LNCaP clone FGC (cell line): ENCODE data around the gene MDFIC.

Experiments
- DNase-seq: peaks from one replicate; pipeline ENCODE4 v3.0.0-alpha.2; 2011; ENCODE audit warnings: low read depth
- H3K4me3 ChIP-seq: 2 replicates; pipeline ENCODE4 v1.5.1; 2011; ENCODE audit warnings: mild to moderate bottlenecking, low read depth, low read length, control low read depth
- CTCF ChIP-seq: IDR thresholded peaks from 2 replicates; pipeline ENCODE4 v1.5.1; 2012; ENCODE audit warnings: mild to moderate bottlenecking; ENCODE audit not compliant: control insufficient read depth, insufficient read depth; ENCODE audit errors: extremely low read depth

The MDFIC gene

GRCh38 chr7:114889646-114890285 lies 32.1 kb upstream of the MDFIC start:
- DNase-seq: no peak

GRCh38 chr7:114890561-114890960 lies 31.3 kb upstream of the MDFIC start:
- no peak for TF ChIP-seq CTCF
- no peak overlapping the region for H3K4me3 ChIP-seq
- DNase-seq: no peak

More at GRCh38 chr7:114889646-114890285, 32.1 kb upstream of the MDFIC start:
- no peak overlapping the region for H3K4me3 ChIP-seq
- no peak for TF ChIP-seq CTCF

GRCh38 chr7:114900127-114900526 lies 21.8 kb upstream of the MDFIC start:
- no peak for TF ChIP-seq CTCF
- no peak overlapping the region for H3K4me3 ChIP-seq
- no peak for DNase-seq

- DNase-seq: no peak
- no peak overlapping the region for H3K4me3 ChIP-seq
- no peak for TF ChIP-seq CTCF
Measured at GRCh38 chr7:114901771-114902170, 20.1 kb upstream of the MDFIC start.

GRCh38 chr7:114903131-114903530 lies 18.8 kb upstream of the MDFIC start:
- no peak for DNase-seq
- no peak for TF ChIP-seq CTCF
- H3K4me3 ChIP-seq: no peak overlapping the region

GRCh38 chr7:114910787-114911186 lies 11.1 kb upstream of the MDFIC start:
- no peak for TF ChIP-seq CTCF
- no peak overlapping the region for H3K4me3 ChIP-seq
- no peak for DNase-seq

GRCh38 chr7:114911411-114911810 lies 10.5 kb upstream of the MDFIC start:
- no peak for TF ChIP-seq CTCF
- H3K4me3 ChIP-seq: no peak overlapping the region
- no peak for DNase-seq
